ENCODE data around the gene LTBP4.

DNA sequence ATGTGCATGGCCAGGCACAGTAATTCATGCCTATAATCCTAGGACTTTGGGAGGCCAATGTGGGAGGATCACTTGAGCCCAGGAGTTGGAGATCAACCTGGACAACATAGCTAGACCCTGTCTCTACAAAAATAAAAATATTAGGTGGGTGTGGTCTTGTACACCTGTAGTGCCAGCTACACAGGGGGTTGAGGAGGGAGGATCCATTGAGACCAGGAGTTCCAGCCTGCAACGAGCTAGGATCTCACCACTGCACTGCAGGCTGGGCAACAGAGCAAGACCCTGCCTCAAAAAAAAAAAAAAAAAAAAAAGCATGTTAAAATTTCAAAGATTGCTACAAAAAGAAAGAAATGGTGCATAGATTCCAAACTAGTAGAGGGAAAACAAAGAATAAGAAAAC is 37.2 kb downstream of the LTBP4 start:
- TF ChIP-seq, protein P1, sequence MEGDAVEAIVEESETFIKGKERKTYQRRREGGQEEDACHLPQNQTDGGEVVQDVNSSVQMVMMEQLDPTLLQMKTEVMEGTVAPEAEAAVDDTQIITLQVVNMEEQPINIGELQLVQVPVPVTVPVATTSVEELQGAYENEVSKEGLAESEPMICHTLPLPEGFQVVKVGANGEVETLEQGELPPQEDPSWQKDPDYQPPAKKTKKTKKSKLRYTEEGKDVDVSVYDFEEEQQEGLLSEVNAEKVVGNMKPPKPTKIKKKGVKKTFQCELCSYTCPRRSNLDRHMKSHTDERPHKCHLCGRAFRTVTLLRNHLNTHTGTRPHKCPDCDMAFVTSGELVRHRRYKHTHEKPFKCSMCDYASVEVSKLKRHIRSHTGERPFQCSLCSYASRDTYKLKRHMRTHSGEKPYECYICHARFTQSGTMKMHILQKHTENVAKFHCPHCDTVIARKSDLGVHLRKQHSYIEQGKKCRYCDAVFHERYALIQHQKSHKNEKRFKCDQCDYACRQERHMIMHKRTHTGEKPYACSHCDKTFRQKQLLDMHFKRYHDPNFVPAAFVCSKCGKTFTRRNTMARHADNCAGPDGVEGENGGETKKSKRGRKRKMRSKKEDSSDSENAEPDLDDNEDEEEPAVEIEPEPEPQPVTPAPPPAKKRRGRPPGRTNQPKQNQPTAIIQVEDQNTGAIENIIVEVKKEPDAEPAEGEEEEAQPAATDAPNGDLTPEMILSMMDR (IDR thresholded peaks at IDR 0.05) = no peak
- no peak for TF ChIP-seq EZH2 (IDR thresholded peaks at IDR 0.05; ENCODE audit: borderline replicate concordance, insufficient read depth, low read depth, low read length, poor library complexity, severe bottlenecking)
